Natural killer cell (primary cell): ENCODE data around the gene TTC39C. TPM values are rescaled to one million over a fixed set of nuclear protein-coding genes. Genes with fewer than 3 reads are reported as not detected.

Experiments
- ATAC-seq, 3 donors: fragments of 150-1000 bp in 2 of 3; fragments of 200-7000 bp in 1 of 3; cut with Tn5 transposase; 1 replicate in 1 of 3; 2 replicates in 2 of 3; pipeline ENCODE4 v1.10.0; 2021; ENCODE audit warnings: mild to moderate bottlenecking in 2 of 3, moderate library complexity in 2 of 3
- DNase-seq, 2 donors: peaks; one replicate each; pipeline versions ENCODE4 v3.0.0 to v3.0.0-alpha.2; 2013 to 2021; ENCODE audit warnings: mixed read lengths in 1 of 2
- H3K27ac ChIP-seq: one replicate; pipeline ENCODE4 v1.5.1; 2013; ENCODE audit warnings: mild to moderate bottlenecking, low read length
- H3K27me3 ChIP-seq: one replicate; pipeline ENCODE4 v1.6.1; 2013; ENCODE audit warnings: low read length; ENCODE audit not compliant: control insufficient read depth, insufficient read depth
- H3K36me3 ChIP-seq: one replicate; pipeline ENCODE4 v1.6.1; 2013; ENCODE audit warnings: low read length; ENCODE audit not compliant: control insufficient read depth, insufficient read depth
- H3K4me1 ChIP-seq: one replicate; pipeline ENCODE4 v1.6.1; 2013; ENCODE audit warnings: low read length; ENCODE audit not compliant: control insufficient read depth, insufficient read depth
- H3K4me3 ChIP-seq: one replicate; pipeline ENCODE4 v1.5.1; 2013; ENCODE audit warnings: low read length
- H3K9me3 ChIP-seq: one replicate; pipeline ENCODE4 v1.6.1; 2013; ENCODE audit warnings: low read length; ENCODE audit not compliant: control insufficient read depth, insufficient read depth
- H3K27ac Mint-ChIP-seq, 2 donors: one replicate each; pipeline ENCODE4 v1.8.0; 2022; ENCODE audit warnings: mild to moderate bottlenecking in 2 of 2, mixed read lengths in 2 of 2, moderate library complexity in 1 of 2
- H3K27me3 Mint-ChIP-seq, 2 donors: one replicate each; pipeline ENCODE4 v1.8.0; 2022; ENCODE audit warnings: low read depth in 2 of 2, mixed read lengths in 2 of 2
- H3K36me3 Mint-ChIP-seq: one replicate; pipeline ENCODE4 v1.8.0; 2022; ENCODE audit warnings: mixed read lengths
- H3K4me1 Mint-ChIP-seq, 2 donors: one replicate each; pipeline ENCODE4 v1.8.0; 2022; ENCODE audit warnings: mixed read lengths in 2 of 2
- H3K4me3 Mint-ChIP-seq: one replicate; pipeline ENCODE4 v1.8.0; 2022; ENCODE audit warnings: mild to moderate bottlenecking, moderate library complexity, mixed read lengths
- H3K9me3 Mint-ChIP-seq, 2 donors: one replicate each; pipeline ENCODE4 v1.8.0; 2022; ENCODE audit warnings: mixed read lengths in 2 of 2
- WGBS: methylation state at CpG from one replicate; pipeline ENCODE4 v1.1.7; 2013; ENCODE audit warnings: missing lambda C conversion rate; ENCODE audit not compliant: insufficient coverage; 5-methylcytosine and 5-hydroxymethylcytosine counted together
- intact Hi-C: fragments of 100-400 bp; cut with micrococcal nuclease; formaldehyde crosslinking; loops from one replicate; pipeline ENCODE4 v1.14.2; 2022
- total RNA-seq, 4 donors: library from RNA; stranded (reverse); fragments of 120-200 nt in 1 of 4; gene quantifications; one replicate each; pipeline versions ENCODE4 v1.2.3 to v1.2.4, GENCODE V29; 2013 to 2022
- TF ChIP-seq, protein P1 (sequence below): fragments of 200-600 bp; IDR thresholded peaks from one replicate; pipeline ENCODE4 v1.8.0; 2022; ENCODE audit warnings: antibody characterized with exemption

TTC39C gene
- total RNA-seq, 3 donors from 2014 or later (not counting 1 experiment from before 2014, with no cell fraction given), result 39.0 to 61.5 (median 44.3) TPM

DNA sequence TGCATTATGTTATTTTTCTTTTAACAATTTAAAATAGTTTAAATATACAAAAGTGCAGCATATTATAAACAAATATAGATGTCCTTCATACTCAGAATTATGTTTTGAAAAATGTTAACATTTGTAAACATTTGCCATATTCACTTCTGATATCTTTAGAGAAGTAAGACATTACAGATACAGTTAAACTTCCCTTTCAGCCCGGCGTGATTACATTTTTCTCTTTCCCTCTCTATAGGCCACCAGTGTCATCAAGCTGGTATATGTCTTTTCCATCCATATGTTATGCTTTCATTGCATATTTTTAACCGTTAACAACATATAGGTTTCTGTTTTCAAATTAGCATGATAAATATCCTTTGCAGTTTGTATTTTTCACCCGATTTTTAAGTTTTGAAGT, 27.1 kb downstream of the TTC39C start:
- Histone ChIP-seq H3K9me3 (no peaks in the 10 kb centered on the region), H3K27ac (no peak overlapping the region), H3K36me3 (peaks cover 2% of the 10 kb centered on the region), H3K27me3 (no peaks in the 10 kb centered on the region), H3K4me1 (peaks cover 19% of the 10 kb centered on the region), H3K4me3 (no peak overlapping the region)
- Mint-ChIP-seq H3K27me3 (no peaks in the 10 kb centered on the region), H3K9me3 (no peaks in the 10 kb centered on the region), H3K4me3 (no peak overlapping the region), H3K4me1 (peaks cover 63 to 68% of the 10 kb centered on the region in 2 donors), H3K36me3 (no peaks in the 10 kb centered on the region), H3K27ac (no peak overlapping the region)
- intact Hi-C loops, result no loop called here
- no peak for DNase-seq
- TF ChIP-seq, protein P1, sequence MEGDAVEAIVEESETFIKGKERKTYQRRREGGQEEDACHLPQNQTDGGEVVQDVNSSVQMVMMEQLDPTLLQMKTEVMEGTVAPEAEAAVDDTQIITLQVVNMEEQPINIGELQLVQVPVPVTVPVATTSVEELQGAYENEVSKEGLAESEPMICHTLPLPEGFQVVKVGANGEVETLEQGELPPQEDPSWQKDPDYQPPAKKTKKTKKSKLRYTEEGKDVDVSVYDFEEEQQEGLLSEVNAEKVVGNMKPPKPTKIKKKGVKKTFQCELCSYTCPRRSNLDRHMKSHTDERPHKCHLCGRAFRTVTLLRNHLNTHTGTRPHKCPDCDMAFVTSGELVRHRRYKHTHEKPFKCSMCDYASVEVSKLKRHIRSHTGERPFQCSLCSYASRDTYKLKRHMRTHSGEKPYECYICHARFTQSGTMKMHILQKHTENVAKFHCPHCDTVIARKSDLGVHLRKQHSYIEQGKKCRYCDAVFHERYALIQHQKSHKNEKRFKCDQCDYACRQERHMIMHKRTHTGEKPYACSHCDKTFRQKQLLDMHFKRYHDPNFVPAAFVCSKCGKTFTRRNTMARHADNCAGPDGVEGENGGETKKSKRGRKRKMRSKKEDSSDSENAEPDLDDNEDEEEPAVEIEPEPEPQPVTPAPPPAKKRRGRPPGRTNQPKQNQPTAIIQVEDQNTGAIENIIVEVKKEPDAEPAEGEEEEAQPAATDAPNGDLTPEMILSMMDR, result no peak
- ATAC-seq, result no peak
- WGBS, result 88% methylated on average over 2 of the region's 4 CpGs

DNA sequence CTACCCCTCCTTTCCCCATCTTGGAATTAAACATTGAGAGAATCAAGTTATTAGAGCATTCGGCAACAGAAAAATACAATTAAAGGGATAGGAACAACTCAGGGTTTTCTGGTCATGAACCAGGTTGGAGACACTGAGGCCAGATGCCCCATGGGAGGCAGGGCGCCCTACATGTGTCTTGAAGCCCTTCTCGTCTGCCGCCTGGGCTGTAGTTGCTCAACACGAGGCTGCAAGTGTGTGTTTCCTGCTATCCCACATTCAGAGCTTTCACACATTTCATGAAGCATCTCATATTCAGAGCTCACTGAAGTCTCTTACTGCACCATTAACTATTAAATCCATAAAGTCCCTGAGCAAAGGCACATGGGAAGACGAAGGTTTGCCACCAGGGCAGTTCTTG, 28.8 kb downstream of the TTC39C start:
- Histone ChIP-seq H3K36me3 (peaks cover 2% of the 10 kb centered on the region), H3K27ac (no peak overlapping the region), H3K9me3 (no peaks in the 10 kb centered on the region), H3K4me1 (peaks cover 19% of the 10 kb centered on the region), H3K4me3 (no peak overlapping the region), H3K27me3 (no peaks in the 10 kb centered on the region)
- 76% methylated on average over 5 of the region's 6 CpGs for WGBS
- no peak for DNase-seq
- TF ChIP-seq, protein P1, result no peak
- H3K9me3 Mint-ChIP-seq, result no peaks in the 10 kb centered on the region
- peak in 1 of 3 donors; percentile 60 for ATAC-seq
- H3K36me3 Mint-ChIP-seq, result no peaks in the 10 kb centered on the region
- peak overlapping the region in 1 of 2 donors; percentile 12 for H3K27ac Mint-ChIP-seq
- H3K4me3 Mint-ChIP-seq, result no peak overlapping the region
- no peaks in the 10 kb centered on the region for H3K27me3 Mint-ChIP-seq
- H3K4me1 Mint-ChIP-seq, result peaks cover 53 to 58% of the 10 kb centered on the region in 2 donors
- intact Hi-C loops, result no loop called here

DNA sequence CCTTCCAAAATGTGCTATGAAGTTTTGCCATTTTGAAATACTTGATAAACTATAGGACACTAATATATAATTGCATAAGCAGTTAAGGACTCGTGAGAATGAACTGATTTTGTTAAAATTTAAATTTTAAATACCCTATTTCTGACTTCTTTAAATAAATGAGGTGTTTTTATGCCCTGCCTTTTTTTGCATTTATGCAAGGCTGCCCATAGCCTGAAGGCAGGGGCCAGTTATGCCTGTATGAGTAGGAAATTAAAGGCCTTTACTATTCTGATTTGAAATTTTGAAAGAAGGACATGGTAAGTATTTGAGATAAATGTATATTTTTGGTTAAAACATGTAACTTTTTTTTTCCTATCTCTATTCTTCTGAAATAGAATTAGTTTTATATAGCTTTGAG, 33.7 kb downstream of the TTC39C start:
- Histone ChIP-seq H3K36me3 (no peaks in the 10 kb centered on the region), H3K9me3 (no peaks in the 10 kb centered on the region), H3K4me1 (peaks cover 13% of the 10 kb centered on the region), H3K4me3 (no peak overlapping the region), H3K27me3 (no peaks in the 10 kb centered on the region), H3K27ac (no peak overlapping the region)
- Mint-ChIP-seq H3K4me1 (peaks cover 40 to 48% of the 10 kb centered on the region in 2 donors), H3K27ac (peak overlapping the region in 1 of 2 donors; percentile 35), H3K9me3 (no peaks in the 10 kb centered on the region), H3K4me3 (no peak overlapping the region), H3K36me3 (no peaks in the 10 kb centered on the region), H3K27me3 (no peaks in the 10 kb centered on the region)
- ATAC-seq (no peak), DNase-seq (no peak)
- no CpG with 5 or more reads among the region's 1 CpG for WGBS
- TF ChIP-seq, protein P1, result no peak
- intact Hi-C loops, result no loop called here

DNA sequence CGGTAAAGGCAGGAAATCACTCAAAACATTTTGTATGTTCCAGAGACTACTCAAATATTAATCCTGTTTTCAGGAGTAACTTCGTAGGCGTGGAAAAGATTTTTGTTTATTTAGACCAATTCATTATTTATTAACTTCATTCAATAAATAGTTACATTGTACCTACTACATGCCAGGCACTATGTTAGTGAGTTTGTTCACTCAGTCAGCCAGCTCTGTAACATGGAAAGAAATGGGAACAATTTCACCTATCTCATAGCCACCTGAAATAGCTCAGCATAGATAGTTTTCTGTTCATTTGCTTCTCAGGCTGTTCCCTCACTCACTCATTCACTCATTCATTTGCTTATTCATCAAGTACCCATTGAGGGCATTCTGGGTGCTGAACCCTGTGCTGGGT, 34.6 kb downstream of the TTC39C start:
- peaks cover 40 to 48% of the 10 kb centered on the region in 2 donors for H3K4me1 Mint-ChIP-seq
- no peaks in the 10 kb centered on the region for H3K36me3 Mint-ChIP-seq
- H3K9me3 Mint-ChIP-seq, result no peaks in the 10 kb centered on the region
- H3K4me3 Mint-ChIP-seq, result no peak overlapping the region
- no peaks in the 10 kb centered on the region for H3K36me3 ChIP-seq
- no peak overlapping the region for H3K27ac ChIP-seq
- ATAC-seq, result no peak
- no peaks in the 10 kb centered on the region for H3K27me3 ChIP-seq
- peaks cover 10% of the 10 kb centered on the region for H3K4me1 ChIP-seq
- no CpG with 5 or more reads among the region's 3 CpGs for WGBS
- H3K4me3 ChIP-seq, result no peak overlapping the region
- TF ChIP-seq, protein P1, result no peak
- intact Hi-C loops, result no loop called here
- H3K9me3 ChIP-seq, result no peaks in the 10 kb centered on the region
- no peak for DNase-seq
- peak overlapping the region in 1 of 2 donors; percentile 64 for H3K27ac Mint-ChIP-seq
- H3K27me3 Mint-ChIP-seq, result no peaks in the 10 kb centered on the region
